Astrocyte of the spinal cord (primary cell): Measurements from ENCODE around the gene DENND2A.

Experiments used
- DNase-seq: peaks from one replicate; pipeline ENCODE4 v3.0.0; 2011; ENCODE audit warnings: low read depth, low spot score
- H3K4me3 ChIP-seq: 2 replicates; pipeline ENCODE4 v1.5.1; 2011; ENCODE audit warnings: low read depth, mild to moderate bottlenecking, low read length, moderate library complexity
- CTCF ChIP-seq: IDR thresholded peaks from 2 replicates; pipeline ENCODE4 v1.5.1; 2012; ENCODE audit warnings: low read depth, mild to moderate bottlenecking, low read length, inconsistent platforms
- in situ Hi-C: cut with HindIII; loops from 2 replicates; pipeline ENCODE4 v1.10.0; 2017; ENCODE audit warnings: low sequenced_read_pairs

Gene DENND2A

GRCh38 chr7:140619176-140619575 is 21.4 kb downstream of the DENND2A start:
- DNase-seq: no peak
- no peak overlapping the region for H3K4me3 ChIP-seq
- TF ChIP-seq CTCF: no peak
- in situ Hi-C loops: no loop called here

- in situ Hi-C loops: no loop called here
Observed at GRCh38 chr7:140618306-140618705, 22.3 kb downstream of the DENND2A start.

GRCh38 chr7:140617081-140617480 is 23.5 kb downstream of the DENND2A start:
- in situ Hi-C loops: no loop called here
- no peak for DNase-seq
- H3K4me3 ChIP-seq: no peak overlapping the region
- TF ChIP-seq CTCF: no peak

More at GRCh38 chr7:140618306-140618705, 22.3 kb downstream of the DENND2A start:
- no peak for DNase-seq
- H3K4me3 ChIP-seq: no peak overlapping the region
- no peak for TF ChIP-seq CTCF

GRCh38 chr7:140616328-140616727 is 24.3 kb downstream of the DENND2A start:
- in situ Hi-C loops: no loop called here

GRCh38 chr7:140611641-140612040 is 29.0 kb downstream of the DENND2A start:
- peak; percentile 67 for DNase-seq
- in situ Hi-C loops: no loop called here
- TF ChIP-seq CTCF: no peak
- H3K4me3 ChIP-seq: no peak overlapping the region

More at GRCh38 chr7:140616328-140616727, 24.3 kb downstream of the DENND2A start:
- H3K4me3 ChIP-seq: no peak overlapping the region
- no peak for TF ChIP-seq CTCF
- no peak for DNase-seq

- DNase-seq: no peak
- no peak for TF ChIP-seq CTCF
- no peak overlapping the region for H3K4me3 ChIP-seq
- in situ Hi-C loops: no loop called here
Observed at GRCh38 chr7:140610204-140611165, 30.1 kb downstream of the DENND2A start.
